ENCODE measurements around the gene NUS1. TPM values are rescaled to one million over a fixed set of nuclear protein-coding genes. Genes with fewer than 3 reads are reported as not detected.
A peak's percentile ranks its signal among the peaks of the same experiment; 100 is the strongest.

Gene NUS1
- total RNA-seq, 1 experiment from 2014 or later: 73.8 TPM

GRCh38 chr6:117674991-117675657, at the start of gene NUS1 (continued):
- TF ChIP-seq ZNF281 (CRISPR knock-in tag; IDR thresholded peaks at IDR 0.05) (0 out of 2 replicates have a peak, but pooled peaks have one; percentile 55), FOXK1 (CRISPR knock-in tag; IDR thresholded peaks at IDR 0.05) (peak; percentile 87), TEAD1 (CRISPR knock-in tag; IDR thresholded peaks at IDR 0.05) (peak; percentile 87; the same call in 1 of the 2 replicates), FOXP1 (CRISPR knock-in tag; IDR thresholded peaks at IDR 0.05; ENCODE audit: borderline replicate concordance) (peak; percentile 89; the same call in 1 of the 2 replicates), SP1 (CRISPR knock-in tag; conservative IDR thresholded peaks at IDR 0.05) (peak; percentile 99), CREB1 (CRISPR knock-in tag; IDR thresholded peaks at IDR 0.05) (peak; percentile 66; the same call in 1 of the 2 replicates), NFYB (CRISPR knock-in tag; conservative IDR thresholded peaks at IDR 0.05; ENCODE audit: low read depth) (peak; percentile 72), ZBTB21 (CRISPR knock-in tag; IDR thresholded peaks at IDR 0.05; ENCODE audit: borderline replicate concordance) (peak; percentile 76; the same call in 1 of the 2 replicates), ZNF219 (CRISPR knock-in tag; IDR thresholded peaks at IDR 0.05; ENCODE audit: borderline replicate concordance) (no peak), ZNF121 (CRISPR knock-in tag; IDR thresholded peaks at IDR 0.05) (peak; percentile 98), MYBL2 (CRISPR knock-in tag; IDR thresholded peaks at IDR 0.05) (peak; percentile 80; the same call in 1 of the 2 replicates)
- TF ChIP-seq, protein P1, sequence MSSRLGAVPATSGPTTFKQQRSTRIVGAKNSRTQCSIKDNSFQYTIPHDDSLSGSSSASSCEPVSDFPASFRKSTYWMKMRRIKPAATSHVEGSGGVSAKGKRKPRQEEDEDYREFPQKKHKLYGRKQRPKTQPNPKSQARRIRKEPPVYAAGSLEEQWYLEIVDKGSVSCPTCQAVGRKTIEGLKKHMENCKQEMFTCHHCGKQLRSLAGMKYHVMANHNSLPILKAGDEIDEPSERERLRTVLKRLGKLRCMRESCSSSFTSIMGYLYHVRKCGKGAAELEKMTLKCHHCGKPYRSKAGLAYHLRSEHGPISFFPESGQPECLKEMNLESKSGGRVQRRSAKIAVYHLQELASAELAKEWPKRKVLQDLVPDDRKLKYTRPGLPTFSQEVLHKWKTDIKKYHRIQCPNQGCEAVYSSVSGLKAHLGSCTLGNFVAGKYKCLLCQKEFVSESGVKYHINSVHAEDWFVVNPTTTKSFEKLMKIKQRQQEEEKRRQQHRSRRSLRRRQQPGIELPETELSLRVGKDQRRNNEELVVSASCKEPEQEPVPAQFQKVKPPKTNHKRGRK (CRISPR knock-in tag; IDR thresholded peaks at IDR 0.05; ENCODE audit: borderline replicate concordance): 0 out of 2 replicates have a peak, but pooled peaks have one; percentile 26

- no peak for DNase-seq (ENCODE audit: low spot score)
- Mint-ChIP-seq H3K36me3 (peaks cover 71% of the 10 kb centered on the region), H3K27ac (no peak overlapping the region), H3K9me3 (peaks cover 73% of the 10 kb centered on the region), H3K27me3 (ENCODE audit: low read depth) (peaks cover 2% of the 10 kb centered on the region; the same call in 1 of the 2 replicates), H3K4me3 (no peak overlapping the region), H3K4me1 (no peaks in the 10 kb centered on the region)
- no peak for ATAC-seq
- ChIA-PET POLR2A (no interaction called here), CTCF (no interaction called here)
- TF ChIP-seq, protein P2, sequence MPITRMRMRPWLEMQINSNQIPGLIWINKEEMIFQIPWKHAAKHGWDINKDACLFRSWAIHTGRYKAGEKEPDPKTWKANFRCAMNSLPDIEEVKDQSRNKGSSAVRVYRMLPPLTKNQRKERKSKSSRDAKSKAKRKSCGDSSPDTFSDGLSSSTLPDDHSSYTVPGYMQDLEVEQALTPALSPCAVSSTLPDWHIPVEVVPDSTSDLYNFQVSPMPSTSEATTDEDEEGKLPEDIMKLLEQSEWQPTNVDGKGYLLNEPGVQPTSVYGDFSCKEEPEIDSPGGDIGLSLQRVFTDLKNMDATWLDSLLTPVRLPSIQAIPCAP (CRISPR knock-in tag; IDR thresholded peaks at IDR 0.05): no peak
- TF ChIP-seq TEAD4 (CRISPR knock-in tag; IDR thresholded peaks at IDR 0.05): no peak
- TF ChIP-seq JAZF1 (CRISPR knock-in tag; IDR thresholded peaks at IDR 0.05): no peak
- TF ChIP-seq FOXK1 (CRISPR knock-in tag; IDR thresholded peaks at IDR 0.05): no peak
- TF ChIP-seq CBFB (CRISPR knock-in tag; IDR thresholded peaks at IDR 0.05; ENCODE audit: low read depth): no peak
- TF ChIP-seq ZNF121 (CRISPR knock-in tag; IDR thresholded peaks at IDR 0.05): no peak
- no peak for TF ChIP-seq SMAD4 (CRISPR knock-in tag; IDR thresholded peaks at IDR 0.05)
- no peak for TF ChIP-seq RELA (CRISPR knock-in tag; IDR thresholded peaks at IDR 0.05; ENCODE audit: borderline replicate concordance)
- no peak for TF ChIP-seq TCF7 (CRISPR knock-in tag; IDR thresholded peaks at IDR 0.05; ENCODE audit: low read depth)
- no peak for TF ChIP-seq TP53 (CRISPR knock-in tag; IDR thresholded peaks at IDR 0.05)
- no peak for TF ChIP-seq ZSCAN18 (CRISPR knock-in tag; IDR thresholded peaks at IDR 0.05)
Observed at GRCh38 chr6:117627533-117627932, 47.7 kb upstream of the NUS1 start.

All from WTC11 (cell line).